SHP77 treated with DMSO at 0.1 percent for 48 hours (cell line): ENCODE results near the gene CLSTN2.

Experiments used
- DNase-seq: peaks from one replicate; lab custom pipeline; 2025; lab: John Stamatoyannopoulos, UW

CLSTN2 gene

GRCh38 chr3:140187656-140188221, 252.8 kb downstream of the CLSTN2 start:
- peak; percentile 35 for DNase-seq

- peak; percentile 38 for DNase-seq
Observed at GRCh38 chr3:140188285-140188684, 253.3 kb downstream of the CLSTN2 start.

GRCh38 chr3:140189267-140189666, 254.3 kb downstream of the CLSTN2 start:
- DNase-seq, result no peak

GRCh38 chr3:140189976-140190375, 255.0 kb downstream of the CLSTN2 start:
- DNase-seq, result no peak

- DNase-seq, result no peak
Observed at GRCh38 chr3:140196970-140197369, 262.0 kb downstream of the CLSTN2 start.

- no peak for DNase-seq
Observed at GRCh38 chr3:140198242-140198641, 263.3 kb downstream of the CLSTN2 start.

GRCh38 chr3:140199008-140199407, 264.0 kb downstream of the CLSTN2 start:
- DNase-seq, result no peak

GRCh38 chr3:140199743-140200142, 264.8 kb downstream of the CLSTN2 start:
- no peak for DNase-seq

- peak; percentile 75 for DNase-seq
Observed at GRCh38 chr3:140203510-140203909, 268.5 kb downstream of the CLSTN2 start.

GRCh38 chr3:140204271-140204984, 269.4 kb downstream of the CLSTN2 start:
- DNase-seq, result no peak

GRCh38 chr3:140205598-140205997, 270.6 kb downstream of the CLSTN2 start:
- DNase-seq, result no peak

GRCh38 chr3:140206196-140207040, 271.4 kb downstream of the CLSTN2 start:
- no peak for DNase-seq

GRCh38 chr3:140207541-140207940, 272.6 kb downstream of the CLSTN2 start:
- no peak for DNase-seq

GRCh38 chr3:140216249-140216648, 281.3 kb downstream of the CLSTN2 start:
- DNase-seq, result no peak

GRCh38 chr3:140219291-140219690, 284.3 kb downstream of the CLSTN2 start:
- DNase-seq, result no peak

GRCh38 chr3:140219923-140220452, 285.0 kb downstream of the CLSTN2 start:
- no peak for DNase-seq

GRCh38 chr3:140223197-140223596, 288.2 kb downstream of the CLSTN2 start:
- DNase-seq, result no peak

- no peak for DNase-seq
Observed at GRCh38 chr3:140223631-140224030, 288.6 kb downstream of the CLSTN2 start.

GRCh38 chr3:140224307-140224706, 289.3 kb downstream of the CLSTN2 start:
- DNase-seq, result no peak

GRCh38 chr3:140225996-140226395, 291.0 kb downstream of the CLSTN2 start:
- DNase-seq, result no peak

GRCh38 chr3:140233702-140234101, 298.7 kb downstream of the CLSTN2 start:
- DNase-seq, result no peak

GRCh38 chr3:140234256-140234655, 299.3 kb downstream of the CLSTN2 start:
- no peak for DNase-seq
